Calu3 (cell line): ENCODE data around the gene WWOX. TPM values are rescaled to one million over a fixed set of nuclear protein-coding genes. Genes with fewer than 3 reads are reported as not detected.

Experiments used
- BruUV-seq: library from RNA; stranded (reverse); fragments of 400-500 nt; replicated peaks from 2 replicates; lab custom pipeline; 2021; lab: Mats Ljungman, UMichigan
- CTCF ChIA-PET: fragments of 300-600 bp; sonication (Branson Sonifier 250); formaldehyde crosslinking; loops from one replicate; lab custom pipeline; 2022; ENCODE audit warnings: antibody characterized with exemption; lab: Charles Lee
- DNase-seq: peaks from one replicate; pipeline ENCODE4 v3.0.0; 2022
- H3K27ac Mint-ChIP-seq: one replicate; pipeline ENCODE4 v1.8.0; 2022; ENCODE audit warnings: mixed read lengths; ENCODE audit not compliant: unreplicated experiment
- H3K27me3 Mint-ChIP-seq: one replicate; pipeline ENCODE4 v1.8.0; 2022; ENCODE audit warnings: mixed read lengths; ENCODE audit not compliant: unreplicated experiment
- H3K36me3 Mint-ChIP-seq: one replicate; pipeline ENCODE4 v1.8.0; 2022; ENCODE audit warnings: mild to moderate bottlenecking, moderate library complexity, mixed read lengths; ENCODE audit not compliant: insufficient read depth, unreplicated experiment
- H3K4me1 Mint-ChIP-seq: one replicate; pipeline ENCODE4 v1.8.0; 2022; ENCODE audit warnings: mild to moderate bottlenecking, low read depth, mixed read lengths; ENCODE audit not compliant: unreplicated experiment
- H3K4me3 Mint-ChIP-seq: one replicate; pipeline ENCODE4 v1.8.0; 2022; ENCODE audit warnings: mild to moderate bottlenecking, low read depth, moderate library complexity, mixed read lengths; ENCODE audit not compliant: unreplicated experiment
- H3K9me3 Mint-ChIP-seq: one replicate; pipeline ENCODE4 v1.8.0; 2022; ENCODE audit warnings: low read depth, mixed read lengths; ENCODE audit not compliant: unreplicated experiment
- intact Hi-C: fragments of 100-400 bp; cut with micrococcal nuclease; formaldehyde crosslinking; loops from one replicate; pipeline ENCODE4 v1.10.0; 2022; ENCODE audit not compliant: unreplicated experiment
- total RNA-seq: library from RNA; stranded (reverse); gene quantifications from 2 replicates; pipeline ENCODE4 v1.2.3, GENCODE V29; 2022
- TF ChIP-seq, protein P1 (sequence below): fragments of 200-600 bp; IDR thresholded peaks from one replicate; pipeline ENCODE4 v1.8.0; 2022; ENCODE audit warnings: antibody characterized with exemption; ENCODE audit not compliant: unreplicated experiment

WWOX gene
- total RNA-seq, 1 experiment from 2014 or later, result 33.5 TPM

DNA sequence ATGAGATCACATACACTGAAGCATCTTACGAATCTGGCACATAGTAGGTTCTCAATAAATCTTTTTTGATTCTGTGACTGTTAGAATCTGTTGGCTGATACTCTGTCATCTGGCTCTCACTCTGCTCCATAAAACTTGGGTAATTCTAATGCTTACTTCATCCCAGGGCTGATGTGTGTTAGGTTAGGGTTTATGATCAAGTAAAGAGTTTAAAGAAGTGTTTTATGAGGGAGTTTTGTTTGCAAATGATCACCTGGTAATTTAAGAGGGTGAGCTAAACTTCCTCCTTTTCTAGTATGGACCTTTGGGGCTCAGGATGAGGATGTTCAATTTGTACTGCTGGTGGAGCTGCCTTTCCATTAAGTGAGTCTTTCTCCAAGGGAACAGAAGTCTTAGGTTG is 364.1 kb downstream of the WWOX start:
- BruUV-seq, result no TSS peak
- Mint-ChIP-seq H3K27me3 (no peaks in the 10 kb centered on the region), H3K27ac (no peak overlapping the region), H3K36me3 (no peaks in the 10 kb centered on the region), H3K4me3 (no peak overlapping the region), H3K4me1 (peaks cover 13% of the 10 kb centered on the region), H3K9me3 (peaks cover 5% of the 10 kb centered on the region)
- DNase-seq, result no peak
- CTCF ChIA-PET, result no interaction called here
- TF ChIP-seq, protein P1, sequence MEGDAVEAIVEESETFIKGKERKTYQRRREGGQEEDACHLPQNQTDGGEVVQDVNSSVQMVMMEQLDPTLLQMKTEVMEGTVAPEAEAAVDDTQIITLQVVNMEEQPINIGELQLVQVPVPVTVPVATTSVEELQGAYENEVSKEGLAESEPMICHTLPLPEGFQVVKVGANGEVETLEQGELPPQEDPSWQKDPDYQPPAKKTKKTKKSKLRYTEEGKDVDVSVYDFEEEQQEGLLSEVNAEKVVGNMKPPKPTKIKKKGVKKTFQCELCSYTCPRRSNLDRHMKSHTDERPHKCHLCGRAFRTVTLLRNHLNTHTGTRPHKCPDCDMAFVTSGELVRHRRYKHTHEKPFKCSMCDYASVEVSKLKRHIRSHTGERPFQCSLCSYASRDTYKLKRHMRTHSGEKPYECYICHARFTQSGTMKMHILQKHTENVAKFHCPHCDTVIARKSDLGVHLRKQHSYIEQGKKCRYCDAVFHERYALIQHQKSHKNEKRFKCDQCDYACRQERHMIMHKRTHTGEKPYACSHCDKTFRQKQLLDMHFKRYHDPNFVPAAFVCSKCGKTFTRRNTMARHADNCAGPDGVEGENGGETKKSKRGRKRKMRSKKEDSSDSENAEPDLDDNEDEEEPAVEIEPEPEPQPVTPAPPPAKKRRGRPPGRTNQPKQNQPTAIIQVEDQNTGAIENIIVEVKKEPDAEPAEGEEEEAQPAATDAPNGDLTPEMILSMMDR, result no peak
- intact Hi-C loops, result no loop called here

DNA sequence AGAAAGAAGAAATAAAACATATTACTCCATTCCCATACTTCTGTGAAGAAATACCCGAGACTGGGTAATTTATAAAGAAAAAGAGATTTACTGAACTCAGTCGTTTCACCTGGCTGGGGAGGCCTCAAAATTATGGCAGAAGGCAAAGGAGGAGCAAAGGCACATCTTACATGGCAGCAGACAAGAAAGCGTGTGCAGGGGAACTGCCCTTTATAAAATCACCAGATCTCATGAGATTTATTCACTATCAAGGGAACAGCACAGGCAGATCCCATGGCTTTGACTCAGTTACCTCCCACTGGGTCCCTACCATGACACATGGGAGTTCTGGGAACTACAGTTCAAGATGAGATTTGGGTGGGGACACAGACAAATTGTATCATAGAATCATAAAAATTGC is 365.4 kb downstream of the WWOX start:
- Mint-ChIP-seq H3K4me3 (no peak overlapping the region), H3K9me3 (peaks cover 5% of the 10 kb centered on the region), H3K4me1 (peaks cover 13% of the 10 kb centered on the region), H3K27ac (no peak overlapping the region), H3K36me3 (no peaks in the 10 kb centered on the region), H3K27me3 (no peaks in the 10 kb centered on the region)
- DNase-seq, result no peak
- TF ChIP-seq, protein P1, result no peak
- CTCF ChIA-PET, result interaction anchor here (0.6 kb wide), 1 partner anchor 25 kb away, joined by 4 read pairs; no protein-coding TSS in a partner anchor
- no TSS peak for BruUV-seq
- intact Hi-C loops, result no loop called here

DNA sequence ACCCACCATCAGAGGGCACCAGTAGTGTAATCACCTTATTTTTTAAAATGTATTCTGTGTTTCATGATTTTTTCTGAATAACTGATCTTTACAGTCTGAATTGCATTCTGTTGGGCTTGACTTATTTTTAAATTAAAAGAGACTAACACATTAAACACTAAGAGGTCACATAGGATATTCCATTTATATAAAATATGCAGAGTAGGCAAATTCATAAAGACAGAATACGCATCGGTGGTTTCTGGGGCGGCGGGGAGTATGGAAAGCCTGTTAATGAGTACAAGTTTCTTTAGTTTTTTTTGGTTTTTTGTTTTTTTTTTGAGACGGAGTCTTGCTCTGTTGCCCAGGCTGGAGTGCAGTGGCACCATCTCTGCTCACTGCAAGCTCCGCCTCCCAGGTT is 366.3 kb downstream of the WWOX start:
- H3K27me3 Mint-ChIP-seq, result no peaks in the 10 kb centered on the region
- no peak overlapping the region for H3K27ac Mint-ChIP-seq
- H3K4me3 Mint-ChIP-seq, result no peak overlapping the region
- TF ChIP-seq, protein P1, result no peak
- peaks cover 5% of the 10 kb centered on the region for H3K9me3 Mint-ChIP-seq
- H3K4me1 Mint-ChIP-seq, result peaks cover 5% of the 10 kb centered on the region
- CTCF ChIA-PET, result no interaction called here
- no TSS peak for BruUV-seq
- H3K36me3 Mint-ChIP-seq, result no peaks in the 10 kb centered on the region
- intact Hi-C loops, result no loop called here
- no peak for DNase-seq

DNA sequence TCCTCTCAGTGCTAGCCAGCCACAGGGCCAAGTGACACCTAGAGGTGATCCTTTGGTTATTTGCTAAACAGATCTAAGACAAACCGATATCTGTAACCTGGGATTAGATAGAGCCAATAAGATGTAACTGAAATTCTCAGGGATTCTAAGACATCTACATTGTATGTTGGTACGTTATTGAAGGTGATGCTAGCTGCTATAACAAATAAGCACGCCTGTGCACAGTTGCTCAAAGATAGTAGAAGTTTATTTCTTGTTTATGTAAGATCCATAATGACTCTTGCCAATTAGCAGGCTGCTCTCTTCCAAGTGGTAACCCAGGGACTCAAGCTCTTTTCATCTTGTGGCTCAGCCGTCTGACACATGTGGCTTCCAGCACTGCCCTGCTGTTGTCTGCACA is 370.3 kb downstream of the WWOX start:
- Mint-ChIP-seq H3K4me1 (no peaks in the 10 kb centered on the region), H3K27ac (no peak overlapping the region), H3K36me3 (no peaks in the 10 kb centered on the region), H3K4me3 (no peak overlapping the region), H3K27me3 (no peaks in the 10 kb centered on the region), H3K9me3 (peaks cover 2% of the 10 kb centered on the region)
- intact Hi-C loops, result no loop called here
- TF ChIP-seq, protein P1, result no peak
- DNase-seq, result no peak
- CTCF ChIA-PET, result interaction anchor here (0.5 to 0.7 kb wide), 3 partner anchors 10 to 778 kb away, joined by 3 to 7 read pairs (median 6); no protein-coding TSS in a partner anchor
- no TSS peak for BruUV-seq
